Lower leg skin (tissue), 3 donors: ENCODE measurements around the gene YES1.

ENCODE experiments used
- POLR2A ChIP-seq, 2 donors: fragments of 450-650 bp; IDR thresholded peaks; one replicate each; pipeline ENCODE4 v1.6.1; 2016 to 2017; ENCODE audit warnings: antibody characterized with exemption in 2 of 2, mild to moderate bottlenecking in 1 of 2, moderate library complexity in 1 of 2
- TF ChIP-seq, protein P1 (sequence below), 3 donors: fragments of 450-650 bp; IDR thresholded peaks; one replicate each; pipeline ENCODE4 v1.5.1; 2016; ENCODE audit warnings: antibody characterized with exemption in 3 of 3, mild to moderate bottlenecking in 3 of 3, moderate library complexity in 2 of 3

DNA sequence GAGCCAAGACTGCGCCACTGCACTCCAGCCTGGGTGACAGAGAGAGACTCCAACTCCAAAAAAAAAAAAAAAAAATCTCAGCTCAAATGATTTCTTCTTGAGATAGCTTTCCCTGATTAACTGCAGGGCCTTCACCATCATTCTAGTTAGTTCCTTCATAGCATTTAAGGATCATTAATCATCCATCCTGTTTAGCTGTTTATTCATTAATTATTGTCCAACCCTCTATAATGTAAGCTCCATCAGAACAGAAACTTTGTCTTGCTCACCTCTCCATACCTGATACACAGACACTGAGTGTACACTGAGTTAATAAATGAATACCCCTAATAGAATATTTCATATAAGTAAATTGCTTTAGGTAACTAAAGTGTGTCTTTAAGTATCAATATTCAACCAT, 57.4 kb downstream of the YES1 start:
- TF ChIP-seq, protein P1, sequence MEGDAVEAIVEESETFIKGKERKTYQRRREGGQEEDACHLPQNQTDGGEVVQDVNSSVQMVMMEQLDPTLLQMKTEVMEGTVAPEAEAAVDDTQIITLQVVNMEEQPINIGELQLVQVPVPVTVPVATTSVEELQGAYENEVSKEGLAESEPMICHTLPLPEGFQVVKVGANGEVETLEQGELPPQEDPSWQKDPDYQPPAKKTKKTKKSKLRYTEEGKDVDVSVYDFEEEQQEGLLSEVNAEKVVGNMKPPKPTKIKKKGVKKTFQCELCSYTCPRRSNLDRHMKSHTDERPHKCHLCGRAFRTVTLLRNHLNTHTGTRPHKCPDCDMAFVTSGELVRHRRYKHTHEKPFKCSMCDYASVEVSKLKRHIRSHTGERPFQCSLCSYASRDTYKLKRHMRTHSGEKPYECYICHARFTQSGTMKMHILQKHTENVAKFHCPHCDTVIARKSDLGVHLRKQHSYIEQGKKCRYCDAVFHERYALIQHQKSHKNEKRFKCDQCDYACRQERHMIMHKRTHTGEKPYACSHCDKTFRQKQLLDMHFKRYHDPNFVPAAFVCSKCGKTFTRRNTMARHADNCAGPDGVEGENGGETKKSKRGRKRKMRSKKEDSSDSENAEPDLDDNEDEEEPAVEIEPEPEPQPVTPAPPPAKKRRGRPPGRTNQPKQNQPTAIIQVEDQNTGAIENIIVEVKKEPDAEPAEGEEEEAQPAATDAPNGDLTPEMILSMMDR (IDR thresholded peaks at IDR 0.05) = no peak
- TF ChIP-seq POLR2A (IDR thresholded peaks at IDR 0.05) = no peak
